ENCODE results near the gene SEMA3E. TPM values are rescaled to one million over a fixed set of nuclear protein-coding genes. Genes with fewer than 3 reads are reported as not detected.
"Not testable (repeated sequence)": the region's sequence is repeated elsewhere in the genome, so short reads cannot be mapped to it uniquely, and the experiment has no call there.

The SEMA3E gene
- polyA plus RNA-seq, 1 of the 3 experiments (the other 2 are of a cell fraction), result under 0.01 TPM

GRCh38 chr7:83439026-83439425, 209.9 kb downstream of the SEMA3E start:
- H3K79me2 ChIP-seq (ENCODE audit: insufficient read depth), result no peaks in the 10 kb centered on the region
- H3F3A ChIP-seq (replicated peaks; ENCODE audit: insufficient read depth), result no peaks in the 10 kb centered on the region
- no peak for DNase-seq
- TF ChIP-seq, protein P1, sequence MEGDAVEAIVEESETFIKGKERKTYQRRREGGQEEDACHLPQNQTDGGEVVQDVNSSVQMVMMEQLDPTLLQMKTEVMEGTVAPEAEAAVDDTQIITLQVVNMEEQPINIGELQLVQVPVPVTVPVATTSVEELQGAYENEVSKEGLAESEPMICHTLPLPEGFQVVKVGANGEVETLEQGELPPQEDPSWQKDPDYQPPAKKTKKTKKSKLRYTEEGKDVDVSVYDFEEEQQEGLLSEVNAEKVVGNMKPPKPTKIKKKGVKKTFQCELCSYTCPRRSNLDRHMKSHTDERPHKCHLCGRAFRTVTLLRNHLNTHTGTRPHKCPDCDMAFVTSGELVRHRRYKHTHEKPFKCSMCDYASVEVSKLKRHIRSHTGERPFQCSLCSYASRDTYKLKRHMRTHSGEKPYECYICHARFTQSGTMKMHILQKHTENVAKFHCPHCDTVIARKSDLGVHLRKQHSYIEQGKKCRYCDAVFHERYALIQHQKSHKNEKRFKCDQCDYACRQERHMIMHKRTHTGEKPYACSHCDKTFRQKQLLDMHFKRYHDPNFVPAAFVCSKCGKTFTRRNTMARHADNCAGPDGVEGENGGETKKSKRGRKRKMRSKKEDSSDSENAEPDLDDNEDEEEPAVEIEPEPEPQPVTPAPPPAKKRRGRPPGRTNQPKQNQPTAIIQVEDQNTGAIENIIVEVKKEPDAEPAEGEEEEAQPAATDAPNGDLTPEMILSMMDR (IDR thresholded peaks at IDR 0.05), result no peak
- TF ChIP-seq GATA2 (CRISPR knock-in tag; IDR thresholded peaks at IDR 0.05) (no peak), MEF2A (IDR thresholded peaks at IDR 0.05; ENCODE audit: borderline replicate concordance, low read depth) (no peak), EP300 (IDR thresholded peaks at IDR 0.05; ENCODE audit: borderline replicate concordance in 1 of 2, low read depth in 1 of 2, low read length in 1 of 2) (no peak), RAD21 (IDR thresholded peaks at IDR 0.05; ENCODE audit: low read length) (no peak), FOXJ3 (CRISPR knock-in tag; IDR thresholded peaks at IDR 0.05) (no peak), RCOR1 (IDR thresholded peaks at IDR 0.05; ENCODE audit: low read length) (no peak), NRF1 (IDR thresholded peaks at IDR 0.05; ENCODE audit: low read depth, low read length) (no peak), MAX (IDR thresholded peaks at IDR 0.05; ENCODE audit: low read depth) (no peak), EZH2phosphoT487 (IDR thresholded peaks at IDR 0.05; ENCODE audit: borderline replicate concordance, low read depth) (no peak), SMC3 (IDR thresholded peaks at IDR 0.05; ENCODE audit: low read depth, low read length) (no peak), ELF1 (IDR thresholded peaks at IDR 0.05) (no peak), USF2 (IDR thresholded peaks at IDR 0.05; ENCODE audit: borderline replicate concordance, low read depth, low read length) (no peak), RXRA (IDR thresholded peaks at IDR 0.05; ENCODE audit: borderline replicate concordance, low read depth) (no peak)
- TF ChIP-seq, protein P2, sequence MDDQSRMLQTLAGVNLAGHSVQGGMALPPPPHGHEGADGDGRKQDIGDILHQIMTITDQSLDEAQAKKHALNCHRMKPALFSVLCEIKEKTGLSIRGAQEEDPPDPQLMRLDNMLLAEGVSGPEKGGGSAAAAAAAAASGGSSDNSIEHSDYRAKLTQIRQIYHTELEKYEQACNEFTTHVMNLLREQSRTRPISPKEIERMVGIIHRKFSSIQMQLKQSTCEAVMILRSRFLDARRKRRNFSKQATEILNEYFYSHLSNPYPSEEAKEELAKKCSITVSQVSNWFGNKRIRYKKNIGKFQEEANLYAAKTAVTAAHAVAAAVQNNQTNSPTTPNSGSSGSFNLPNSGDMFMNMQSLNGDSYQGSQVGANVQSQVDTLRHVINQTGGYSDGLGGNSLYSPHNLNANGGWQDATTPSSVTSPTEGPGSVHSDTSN (IDR thresholded peaks at IDR 0.05), result no peak
- H2AFZ ChIP-seq (ENCODE audit: low read depth), result no peak overlapping the region
- H3K4me3 ChIP-seq (ENCODE audit: low read depth in 2 of 2, low read length in 1 of 2), result no peak overlapping the region
- H3K36me3 ChIP-seq (replicated peaks in 1 of 2; ENCODE audit: control insufficient read depth in 1 of 2, insufficient read depth in 2 of 2, low read length in 1 of 2), result no peaks in the 10 kb centered on the region
- H3K4me1 ChIP-seq (ENCODE audit: control insufficient read depth in 1 of 2, insufficient read depth in 2 of 2, low read depth in 1 of 2, low read length in 1 of 2), result no peaks in the 10 kb centered on the region
- H4K20me1 ChIP-seq (ENCODE audit: insufficient read depth), result no peaks in the 10 kb centered on the region
- no peak overlapping the region for H3K27ac ChIP-seq (ENCODE audit: low read depth in 2 of 2, low read length in 1 of 2)
- ChIA-PET POLR2A (no interaction called here), CTCF (no interaction called here)
- H3K9me3 ChIP-seq, result no peaks in the 10 kb centered on the region
- no peaks in the 10 kb centered on the region for H3K27me3 ChIP-seq (ENCODE audit: insufficient read depth)
- no peaks in the 10 kb centered on the region for H3K9me2 ChIP-seq
- H3K4me2 ChIP-seq, result no peak overlapping the region
- 73% methylated on average over 4 of the region's 4 CpGs for WGBS (ENCODE audit: low lambda C conversion rate)
- H3K9ac ChIP-seq, result no peak overlapping the region

GRCh38 chr7:83430289-83430688, 218.7 kb downstream of the SEMA3E start:
- POLR2A ChIA-PET; H3K4me3 ChIP-seq (ENCODE audit: low read depth in 2 of 2, low read length in 1 of 2); H3F3A ChIP-seq (replicated peaks; ENCODE audit: insufficient read depth); H3K9me3 ChIP-seq; H3K4me2 ChIP-seq; H3K4me1 ChIP-seq (ENCODE audit: control insufficient read depth in 1 of 2, insufficient read depth in 2 of 2, low read depth in 1 of 2, low read length in 1 of 2); H3K36me3 ChIP-seq (replicated peaks in 1 of 2; ENCODE audit: control insufficient read depth in 1 of 2, insufficient read depth in 2 of 2, low read length in 1 of 2); H3K27ac ChIP-seq (ENCODE audit: low read depth in 2 of 2, low read length in 1 of 2); H3K79me2 ChIP-seq (ENCODE audit: insufficient read depth); H3K9ac ChIP-seq; DNase-seq; H4K20me1 ChIP-seq (ENCODE audit: insufficient read depth); H3K27me3 ChIP-seq (ENCODE audit: insufficient read depth); H2AFZ ChIP-seq (ENCODE audit: low read depth); H3K9me2 ChIP-seq: not testable (repeated sequence)
- 72% methylated on average over 5 of the region's 5 CpGs for WGBS (ENCODE audit: low lambda C conversion rate)
- CTCF ChIA-PET, result interaction anchor here (1.5 kb wide), 1 partner anchor 16 kb away, joined by 5 read pairs; no protein-coding TSS in a partner anchor

Data from SK-N-SH (cell line).